ENCODE results near the gene POU3F1.
"Not testable (repeated sequence)": the region's sequence is repeated elsewhere in the genome, so short reads cannot be mapped to it uniquely, and the experiment has no call there.

The POU3F1 gene

GRCh38 chr1:38045401-38046332 is 926 bp downstream of the POU3F1 start:
- DNase-seq, result no peak

- no peak for DNase-seq
Measured at GRCh38 chr1:38044221-38045215, 2.1 kb downstream of the POU3F1 start.

DNA sequence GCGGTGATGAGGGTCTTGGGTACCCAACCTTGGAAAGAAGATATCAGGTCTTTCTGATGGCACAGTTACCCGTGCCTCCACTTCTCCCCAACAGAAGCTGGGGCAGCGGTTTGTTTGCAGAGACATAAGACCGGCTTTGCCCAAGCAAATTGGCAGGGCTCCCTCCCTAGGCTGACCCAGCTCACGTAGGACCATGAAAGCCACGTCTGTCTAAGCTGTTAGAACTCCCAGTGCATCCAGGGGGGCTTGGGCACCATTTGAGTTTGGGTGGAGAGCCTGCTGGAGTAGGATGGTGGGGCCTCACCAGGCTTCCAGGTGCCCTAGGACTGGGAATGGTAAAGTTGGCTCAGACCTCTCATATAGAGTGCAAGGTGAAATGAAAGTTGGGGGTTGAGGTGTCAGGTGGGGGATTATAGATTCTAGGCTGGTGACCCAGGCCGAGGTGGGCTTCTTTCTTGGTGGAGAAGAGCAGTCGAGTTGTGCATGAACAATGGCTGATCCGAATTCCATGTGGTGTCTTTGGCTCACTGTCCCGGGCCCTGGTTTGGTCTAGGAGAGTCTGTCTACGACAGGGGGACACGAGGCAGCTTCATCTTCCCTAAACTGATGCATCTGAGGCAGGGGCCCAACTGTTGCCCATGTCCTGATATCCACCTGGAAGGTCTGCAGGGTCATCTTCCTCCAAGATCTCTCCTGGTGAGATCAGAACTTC is 3.4 kb downstream of the POU3F1 start:
- no peak for DNase-seq

- DNase-seq, result no peak
Measured at GRCh38 chr1:38041936-38042834, 4.4 kb downstream of the POU3F1 start.

DNA sequence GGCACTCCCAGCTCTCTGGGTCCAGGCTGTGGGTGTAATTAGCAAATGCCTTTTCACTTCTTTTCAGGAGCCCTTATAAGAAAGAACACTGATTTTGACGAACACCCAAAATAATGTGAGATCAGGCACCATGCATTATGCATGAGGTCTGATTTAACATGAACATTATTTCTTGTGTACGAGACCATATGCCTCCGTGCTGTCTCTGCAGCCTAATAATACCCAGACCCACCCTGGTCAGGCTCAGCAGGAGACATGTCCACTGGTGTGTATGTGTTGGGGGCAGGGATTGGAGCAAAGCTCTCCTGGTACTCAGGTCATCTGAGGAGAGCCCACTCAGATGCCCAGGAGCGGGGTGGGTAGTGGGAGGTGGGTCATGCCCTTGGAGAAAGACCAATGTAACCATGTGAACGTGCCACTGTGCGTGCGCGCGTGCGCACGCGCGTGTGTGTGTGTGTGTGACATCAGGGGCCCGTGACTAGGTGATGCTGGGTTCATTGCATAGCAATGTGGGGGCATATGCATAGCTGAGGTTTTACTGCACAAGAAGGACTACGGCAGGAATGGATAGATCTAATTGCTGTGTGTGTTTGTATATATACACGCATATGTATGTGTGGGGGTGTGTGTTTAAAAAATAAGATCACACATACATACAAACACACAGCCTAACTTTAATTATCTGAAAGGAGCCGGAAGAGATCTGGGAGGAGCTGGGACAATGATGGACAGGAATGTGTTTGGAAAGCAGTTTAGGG is 7.1 kb downstream of the POU3F1 start:
- no peak for DNase-seq

- peak; percentile 14 for DNase-seq
Measured at GRCh38 chr1:38038861-38039260, 7.7 kb downstream of the POU3F1 start.

- no peak for DNase-seq
Measured at GRCh38 chr1:38037221-38037939, 9.2 kb downstream of the POU3F1 start.

DNA sequence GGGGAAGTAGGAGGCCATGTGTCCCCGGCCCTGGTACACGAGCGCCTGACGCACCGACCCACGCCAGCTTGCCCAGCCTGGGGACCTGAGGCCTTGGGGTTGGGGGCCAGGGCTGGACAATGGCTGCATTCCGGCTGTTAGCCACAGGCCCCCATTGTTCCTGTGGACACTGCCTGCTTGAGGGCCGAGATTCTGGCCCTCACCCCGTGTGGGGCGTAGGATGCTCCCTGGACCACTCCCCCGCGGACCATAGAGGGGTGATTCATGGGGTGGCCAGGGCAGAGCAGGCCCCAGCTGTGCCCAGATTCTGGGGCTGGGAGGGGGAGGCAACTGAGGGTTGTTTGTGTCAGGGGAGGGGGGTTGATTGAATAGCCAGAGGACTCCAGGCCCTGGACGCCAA is 11.7 kb downstream of the POU3F1 start:
- DNase-seq, result no peak

- DNase-seq, result not testable (repeated sequence)
Measured at GRCh38 chr1:38032992-38033391, 13.6 kb downstream of the POU3F1 start.

DNA sequence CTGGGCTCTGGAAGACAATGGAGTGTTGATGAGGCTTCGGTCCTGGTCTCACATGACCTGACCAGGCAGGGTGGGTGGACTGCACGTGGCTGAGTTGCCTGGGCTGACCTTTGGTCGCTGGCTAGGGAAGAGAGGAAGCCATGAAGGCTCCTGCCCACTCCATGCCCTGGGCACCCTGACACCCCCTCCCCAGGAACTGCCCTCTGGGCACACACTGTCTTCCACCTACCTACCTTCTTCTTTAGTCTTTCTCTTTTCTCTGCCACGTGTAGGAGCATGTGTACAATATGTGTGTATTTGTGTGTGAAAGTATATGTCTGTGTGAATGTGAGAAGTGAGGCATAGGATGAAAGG is 15.1 kb downstream of the POU3F1 start:
- DNase-seq, result no peak

GRCh38 chr1:38030596-38031512 is 15.7 kb downstream of the POU3F1 start:
- DNase-seq, result no peak

- peak; percentile 11 for DNase-seq
Measured at GRCh38 chr1:38029685-38030511, 16.7 kb downstream of the POU3F1 start.

DNA sequence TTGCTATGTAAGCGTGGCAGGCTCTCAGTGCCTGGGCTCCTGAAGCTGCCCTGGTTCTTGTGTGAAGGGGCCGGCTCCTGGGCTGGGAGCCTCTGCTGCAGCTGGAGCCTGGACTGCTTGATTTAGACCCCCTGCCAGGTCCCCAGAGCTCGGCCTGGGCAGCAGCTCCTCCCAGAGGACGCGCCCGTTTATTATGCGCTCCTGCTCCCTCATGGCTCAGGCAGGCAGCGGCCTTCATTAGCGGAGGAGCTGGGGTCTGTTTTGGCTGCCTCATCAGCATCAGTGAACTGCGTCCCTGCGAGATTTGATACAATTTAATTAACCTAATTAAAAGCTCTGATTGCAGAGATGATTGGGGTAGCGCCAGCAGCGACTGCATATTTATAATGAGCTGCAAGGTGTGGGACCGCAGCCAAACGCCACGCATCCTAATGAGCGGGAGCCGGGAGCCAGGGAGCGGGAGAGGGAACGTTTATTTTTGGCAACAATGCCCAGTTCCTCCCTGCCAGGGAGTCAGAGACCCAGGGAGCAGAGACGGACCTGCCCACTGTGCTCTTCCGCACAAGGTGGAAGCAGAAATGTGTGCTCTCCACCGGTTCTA is 17.4 kb downstream of the POU3F1 start:
- DNase-seq, result no peak

GRCh38 chr1:38028671-38029070 is 17.9 kb downstream of the POU3F1 start:
- DNase-seq, result no peak

- DNase-seq, result no peak
Measured at GRCh38 chr1:38028105-38028591, 18.4 kb downstream of the POU3F1 start.

- no peak for DNase-seq
Measured at GRCh38 chr1:38027201-38028104, 19.1 kb downstream of the POU3F1 start.

Data from T1000 (cell line).